NOMO-1 treated with dmso at 0.1 percent for 144 hours (cell line): Measurements from ENCODE around the gene RNF130.
A peak's percentile ranks its signal among the peaks of the same experiment; 100 is the strongest.

Experiments
- DNase-seq: peaks from one replicate; lab custom pipeline; 2025; ENCODE audit not compliant: unreplicated experiment; lab: John Stamatoyannopoulos, UW

Gene RNF130, protein sequence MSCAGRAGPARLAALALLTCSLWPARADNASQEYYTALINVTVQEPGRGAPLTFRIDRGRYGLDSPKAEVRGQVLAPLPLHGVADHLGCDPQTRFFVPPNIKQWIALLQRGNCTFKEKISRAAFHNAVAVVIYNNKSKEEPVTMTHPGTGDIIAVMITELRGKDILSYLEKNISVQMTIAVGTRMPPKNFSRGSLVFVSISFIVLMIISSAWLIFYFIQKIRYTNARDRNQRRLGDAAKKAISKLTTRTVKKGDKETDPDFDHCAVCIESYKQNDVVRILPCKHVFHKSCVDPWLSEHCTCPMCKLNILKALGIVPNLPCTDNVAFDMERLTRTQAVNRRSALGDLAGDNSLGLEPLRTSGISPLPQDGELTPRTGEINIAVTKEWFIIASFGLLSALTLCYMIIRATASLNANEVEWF

DNA sequence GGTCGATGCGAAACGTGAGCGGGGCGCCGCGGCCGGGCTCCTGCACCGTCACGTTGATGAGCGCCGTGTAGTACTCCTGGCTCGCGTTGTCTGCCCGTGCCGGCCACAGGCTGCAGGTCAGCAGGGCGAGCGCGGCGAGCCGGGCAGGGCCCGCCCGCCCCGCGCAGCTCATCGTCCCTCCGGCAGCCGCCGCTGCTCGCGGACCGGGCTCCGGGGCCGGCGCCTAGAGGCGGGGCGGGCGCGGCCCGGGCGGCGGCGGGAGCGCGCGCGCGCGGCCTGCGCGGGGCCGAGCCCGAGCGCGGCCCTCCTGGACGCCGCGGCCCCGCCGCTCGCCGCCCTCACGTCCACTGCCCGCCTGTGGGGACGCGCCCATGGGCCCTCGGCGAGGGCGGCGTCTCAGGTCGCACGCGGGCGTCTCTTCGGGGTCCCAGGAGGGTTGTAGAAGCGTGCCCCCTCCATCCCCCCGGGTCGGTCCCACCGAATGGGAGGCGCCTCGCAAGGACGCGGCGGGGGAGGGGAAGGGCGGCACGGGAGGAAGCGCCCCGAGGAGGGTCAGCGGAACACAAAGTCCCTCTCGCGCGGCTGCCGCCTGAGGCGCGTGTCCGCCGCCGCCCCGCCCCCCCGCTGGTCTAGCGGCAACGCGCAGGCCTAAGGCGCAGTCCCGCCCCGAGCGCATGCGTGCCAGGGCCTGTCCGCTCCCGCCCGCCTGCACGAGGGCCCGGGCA lies at the start of gene RNF130:
TSS of gene RNF130 (minus strand) at position 229 of the 725 bp plus-strand sequence. CDS start at position 172, 57 bp downstream.
- DNase-seq = peak; percentile 87

DNA sequence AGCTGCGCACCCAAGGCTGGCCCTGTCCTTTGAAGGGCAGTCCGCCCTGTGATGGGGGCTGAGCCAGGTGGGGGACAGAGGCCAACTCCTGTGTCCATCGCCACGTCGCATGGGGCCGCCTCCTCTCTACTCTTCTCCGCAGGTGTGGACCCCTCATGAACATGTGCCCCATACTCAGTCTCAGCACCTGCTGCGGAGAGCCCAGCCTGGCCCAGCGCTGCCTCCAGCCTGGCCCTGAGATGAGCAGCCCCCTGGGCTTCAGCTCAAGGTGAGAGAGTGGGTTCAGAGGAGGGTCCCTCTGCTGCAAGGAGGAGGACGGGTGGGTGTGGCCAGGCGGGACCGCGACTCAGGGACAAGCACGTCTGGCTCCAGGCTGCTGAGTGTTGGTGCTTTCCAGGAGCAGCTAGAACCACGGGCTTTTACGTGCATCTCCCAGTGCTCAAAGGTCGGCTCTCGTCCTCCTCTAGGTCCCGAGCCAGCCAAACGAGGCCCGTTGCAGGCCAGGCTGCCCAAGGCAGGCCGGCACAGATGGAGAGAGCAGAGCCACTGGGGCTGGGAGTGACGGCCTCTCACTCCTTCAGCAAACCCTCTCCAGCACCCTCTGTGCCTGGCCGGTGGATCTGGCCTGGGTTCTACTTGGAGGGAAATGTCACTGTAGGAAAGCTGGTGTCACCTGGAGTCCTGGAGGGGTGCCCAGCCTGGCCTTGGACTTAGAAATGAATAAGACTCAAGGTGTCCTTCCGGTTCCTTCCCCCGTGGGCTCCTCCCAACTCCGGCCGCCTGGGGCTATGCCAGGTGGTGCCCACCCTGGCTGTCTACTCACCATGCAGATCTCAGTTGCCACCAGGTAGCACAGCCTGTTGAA lies 48.9 kb upstream of the RNF130 start:
- DNase-seq = no peak

DNA sequence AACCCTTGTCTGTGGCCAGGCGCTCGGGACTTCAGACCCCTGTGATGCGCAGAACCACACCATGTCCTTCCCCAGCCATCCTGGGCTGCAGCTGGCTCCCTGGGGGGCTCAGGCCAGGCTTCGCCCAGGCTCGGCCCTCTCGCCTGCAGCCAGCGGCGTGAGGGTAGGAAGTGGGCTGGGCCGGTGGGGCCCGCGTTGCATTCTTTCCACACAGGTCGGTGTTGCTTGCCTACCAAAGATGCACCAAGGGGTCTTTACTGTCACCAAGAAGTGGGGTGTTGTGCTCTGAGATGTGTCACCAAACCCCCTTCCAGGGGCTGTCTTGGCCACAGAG lies 48.3 kb upstream of the RNF130 start:
- DNase-seq = no peak

DNA sequence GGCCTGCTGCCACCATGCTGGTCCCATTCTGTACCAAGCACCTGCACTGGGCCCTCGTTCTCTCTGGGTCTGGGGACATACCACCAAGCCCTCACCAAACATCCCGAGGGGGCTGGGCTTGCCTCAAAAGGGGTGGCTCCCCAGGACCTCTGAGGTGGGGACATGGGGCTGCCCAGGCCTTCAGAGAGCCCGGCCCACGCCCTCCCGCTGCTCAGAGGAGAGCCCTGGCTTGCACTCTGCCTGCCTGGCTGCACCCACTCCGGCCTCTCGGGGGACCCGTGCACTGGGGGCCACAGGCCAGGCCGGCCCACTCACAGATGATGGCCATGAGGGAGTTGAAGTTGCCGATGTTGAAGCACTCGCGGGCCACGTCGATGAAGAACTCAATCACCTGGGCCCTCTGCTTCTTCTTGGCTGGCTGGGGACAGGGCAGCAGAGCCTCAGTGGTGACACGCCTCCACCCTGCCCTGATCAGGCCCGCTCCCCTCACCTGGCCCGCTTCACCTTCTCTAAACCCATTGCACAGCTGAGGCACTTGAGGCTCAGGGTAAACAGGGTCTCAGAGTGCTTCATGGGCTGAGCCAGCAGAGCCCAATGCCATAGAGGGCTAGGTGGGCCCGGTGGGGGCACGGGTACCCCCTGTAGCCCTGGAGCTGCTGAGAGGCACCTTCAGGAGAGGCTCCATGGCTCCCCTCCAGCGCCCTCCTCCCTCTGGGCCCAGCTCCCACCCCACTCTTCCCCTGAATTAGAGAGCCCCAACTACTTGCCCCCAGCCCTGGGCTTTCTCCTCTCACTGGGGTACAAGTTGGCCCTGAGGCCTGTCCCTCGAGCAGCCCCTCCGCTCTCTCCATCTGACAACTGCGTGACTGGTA lies 47.7 kb upstream of the RNF130 start:
- DNase-seq = no peak

DNA sequence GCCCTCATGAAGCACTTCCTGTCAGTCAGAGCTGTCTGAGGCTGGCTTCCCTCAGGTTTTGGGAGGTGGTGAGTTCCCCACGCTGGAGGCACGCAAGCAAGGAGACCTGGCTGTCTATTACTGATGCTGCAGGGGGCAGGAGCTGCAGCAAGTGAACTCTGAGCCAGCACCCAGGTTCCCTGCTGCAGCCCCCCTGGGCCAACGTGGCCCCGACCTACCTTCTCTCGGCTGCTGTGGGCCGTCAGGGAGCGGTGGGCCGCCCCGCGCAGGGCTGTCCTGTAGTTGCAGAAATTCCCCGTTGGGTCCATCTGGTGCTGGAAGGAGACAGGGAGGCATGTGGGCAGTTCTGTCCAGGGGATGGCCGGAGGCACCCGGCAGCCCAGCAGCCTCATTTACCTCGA lies 46.8 kb upstream of the RNF130 start:
- no peak for DNase-seq

DNA sequence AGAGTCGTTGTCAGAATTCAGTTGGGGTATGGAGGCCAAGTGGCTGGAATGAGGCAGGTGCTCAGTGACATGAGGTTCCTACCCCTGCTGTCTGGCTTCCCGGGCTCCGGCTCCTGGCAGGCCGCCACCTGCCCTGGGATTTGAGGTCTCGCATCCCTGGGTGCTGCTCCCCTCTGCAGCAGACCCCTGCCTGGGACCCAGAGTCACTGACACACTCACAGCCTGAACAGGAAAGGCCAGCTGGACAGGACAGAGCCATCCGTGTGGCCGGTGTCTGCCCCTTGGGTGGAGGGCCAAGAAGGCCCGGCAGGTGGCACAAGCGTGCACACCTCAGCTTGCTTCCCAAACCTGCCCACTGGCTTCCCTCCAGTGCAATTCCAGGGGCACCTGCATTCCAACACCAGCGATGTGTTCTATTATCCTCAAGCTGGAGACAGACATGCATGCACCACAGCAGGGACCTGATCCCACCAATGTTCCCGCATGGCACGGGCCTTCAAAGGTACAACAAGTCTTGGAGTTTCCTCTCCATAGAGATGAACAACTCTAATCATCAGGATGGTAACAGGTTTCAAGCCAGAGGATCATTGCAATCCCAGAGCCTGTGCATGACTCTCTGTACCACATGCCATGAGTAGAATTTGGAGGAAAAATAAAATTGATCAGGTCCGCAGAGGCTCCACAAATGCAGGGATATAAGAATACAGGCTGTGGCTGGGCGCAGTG lies 45.6 kb upstream of the RNF130 start:
- no peak for DNase-seq

DNA sequence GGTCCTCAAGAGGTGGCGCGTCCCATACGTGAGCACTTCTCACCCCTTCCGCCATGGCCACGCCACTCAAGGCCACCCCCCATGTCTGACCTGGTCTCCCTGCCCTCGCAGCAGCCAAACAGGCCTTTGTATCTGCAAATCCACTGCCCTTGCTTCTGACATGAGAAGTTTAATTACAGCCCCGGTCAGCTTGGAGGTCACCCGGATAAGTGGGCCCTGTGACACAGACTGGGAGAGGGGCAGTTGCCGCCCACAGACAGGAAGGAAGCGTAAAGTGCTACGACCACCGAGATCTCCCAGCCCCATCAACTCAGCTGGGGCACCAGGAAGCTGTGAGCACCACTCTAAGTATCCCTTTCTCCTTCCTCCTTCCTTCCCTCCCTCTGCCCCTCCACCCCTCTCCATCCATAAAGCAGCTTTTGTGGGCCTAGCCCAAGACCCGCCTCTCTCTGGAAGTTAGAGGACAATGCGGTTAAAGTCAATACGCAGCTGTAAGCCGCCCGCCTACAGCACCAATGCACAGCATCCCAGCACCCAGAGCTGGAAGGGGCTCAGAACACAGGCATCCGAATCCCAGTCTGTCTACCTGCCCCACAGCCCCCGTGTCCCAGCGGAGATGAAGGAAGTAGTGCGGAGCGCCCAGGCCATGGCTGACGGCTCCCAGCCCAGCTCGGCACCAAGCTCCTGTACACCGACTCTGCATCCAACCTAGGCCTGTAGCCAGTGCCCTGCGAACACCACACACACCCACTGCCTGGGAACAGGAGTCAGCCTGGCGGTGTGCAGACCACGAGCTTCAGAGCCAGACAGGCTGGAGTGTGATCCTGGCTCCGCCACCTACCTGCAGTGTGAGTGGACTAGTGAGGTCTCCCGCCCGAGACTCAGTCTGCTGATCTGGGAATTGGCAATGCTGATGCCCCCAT lies 44.8 kb upstream of the RNF130 start:
- no peak for DNase-seq

DNA sequence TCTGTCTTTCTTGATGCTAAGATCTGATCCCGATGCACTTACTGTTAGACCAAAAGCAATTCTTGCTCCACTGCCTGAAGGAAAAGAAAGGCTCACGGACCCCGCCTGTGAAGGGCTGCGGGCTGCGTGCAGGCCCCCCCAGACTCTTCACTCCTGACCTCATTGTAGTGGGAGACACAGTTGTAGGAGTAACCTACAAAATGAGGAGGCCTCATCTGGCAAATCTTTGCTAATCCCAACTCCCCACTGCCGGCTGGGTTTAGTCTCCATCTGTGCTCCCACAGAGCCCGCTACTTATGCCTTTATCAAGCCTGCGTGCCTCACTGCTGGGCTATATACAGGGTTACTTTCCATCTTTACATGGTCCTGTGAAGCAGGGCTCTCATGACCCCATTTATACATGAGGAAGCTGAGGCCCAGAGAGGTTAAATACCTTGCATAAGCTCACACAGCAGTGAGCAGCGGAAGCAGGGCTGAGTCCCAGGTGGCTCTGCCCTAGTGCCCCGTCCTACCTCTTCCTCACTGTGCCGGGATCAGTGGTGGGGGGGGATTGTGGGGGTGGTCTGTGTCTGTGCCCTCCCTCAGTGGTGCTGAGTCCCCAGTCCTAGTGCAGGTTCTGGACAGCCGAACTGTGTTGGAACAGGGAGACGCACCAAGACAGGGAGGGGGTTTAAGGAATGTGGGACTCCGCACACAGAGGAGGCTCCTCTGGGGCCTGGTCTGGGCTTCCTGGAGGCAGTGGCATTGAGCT lies 43.9 kb upstream of the RNF130 start:
- no peak for DNase-seq

DNA sequence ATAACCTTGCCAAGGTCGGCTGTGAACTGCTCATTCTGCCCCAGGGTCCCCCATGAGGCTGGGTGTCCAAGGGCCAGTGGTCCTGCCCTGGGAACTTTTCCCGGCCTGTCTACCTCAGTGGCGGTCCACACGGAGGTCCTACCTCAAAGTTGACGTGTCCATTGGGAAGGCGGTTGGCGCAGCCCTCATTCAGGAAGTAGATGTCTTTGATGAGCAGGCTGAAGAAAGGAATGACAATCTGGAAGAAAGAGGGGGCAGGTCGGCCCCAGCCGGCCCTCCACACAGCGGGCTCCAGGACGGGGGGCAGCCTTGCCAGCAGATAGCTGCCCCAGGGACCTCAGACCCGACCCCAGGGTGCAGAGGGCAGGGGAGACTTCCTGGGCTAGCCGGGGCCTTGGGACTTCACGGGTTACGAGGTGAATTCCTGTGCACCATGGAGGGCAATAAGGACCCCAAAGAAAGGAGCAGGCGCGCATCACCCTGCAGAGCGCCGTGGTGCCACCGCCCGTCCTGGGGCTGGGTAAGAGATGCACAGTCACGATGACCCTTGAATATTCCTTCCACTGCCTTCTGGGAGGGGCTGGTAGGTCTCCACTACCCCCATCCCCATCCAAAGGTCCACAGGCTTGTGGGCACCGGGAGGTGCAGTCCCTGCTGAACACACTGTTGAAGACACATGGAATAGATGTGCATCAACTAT lies 42.9 kb upstream of the RNF130 start:
- DNase-seq = no peak

DNA sequence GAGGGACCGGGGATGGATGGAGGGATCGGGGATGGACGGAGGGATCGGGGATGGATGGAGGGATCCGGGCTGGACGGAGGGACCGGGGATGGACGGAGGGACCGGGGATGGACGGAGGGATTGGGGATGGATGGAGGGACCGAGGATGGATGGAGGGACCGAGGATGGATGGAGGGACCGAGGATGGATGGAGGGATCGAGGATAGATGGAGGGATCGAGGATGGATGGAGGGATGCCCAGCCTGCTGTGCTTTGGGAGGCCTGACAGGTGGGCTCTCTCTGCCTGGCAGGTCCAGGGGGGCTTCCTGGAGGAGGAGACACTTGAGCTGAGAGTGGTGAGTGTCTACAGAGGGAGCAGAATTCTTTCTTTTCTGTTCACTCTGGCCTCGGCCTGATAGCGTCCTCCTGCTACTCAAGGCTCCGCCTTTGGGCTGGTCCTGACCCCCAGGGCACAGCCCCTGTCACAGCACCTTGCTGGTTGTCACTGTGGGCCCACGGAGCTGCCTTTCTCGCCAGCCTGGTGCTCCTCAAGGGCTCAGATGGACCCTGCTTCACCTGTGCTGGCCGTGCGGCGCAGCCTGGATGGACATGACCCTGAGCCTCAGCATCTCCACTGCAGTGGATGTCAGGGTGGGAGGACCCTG lies 42.2 kb upstream of the RNF130 start:
- DNase-seq = no peak

DNA sequence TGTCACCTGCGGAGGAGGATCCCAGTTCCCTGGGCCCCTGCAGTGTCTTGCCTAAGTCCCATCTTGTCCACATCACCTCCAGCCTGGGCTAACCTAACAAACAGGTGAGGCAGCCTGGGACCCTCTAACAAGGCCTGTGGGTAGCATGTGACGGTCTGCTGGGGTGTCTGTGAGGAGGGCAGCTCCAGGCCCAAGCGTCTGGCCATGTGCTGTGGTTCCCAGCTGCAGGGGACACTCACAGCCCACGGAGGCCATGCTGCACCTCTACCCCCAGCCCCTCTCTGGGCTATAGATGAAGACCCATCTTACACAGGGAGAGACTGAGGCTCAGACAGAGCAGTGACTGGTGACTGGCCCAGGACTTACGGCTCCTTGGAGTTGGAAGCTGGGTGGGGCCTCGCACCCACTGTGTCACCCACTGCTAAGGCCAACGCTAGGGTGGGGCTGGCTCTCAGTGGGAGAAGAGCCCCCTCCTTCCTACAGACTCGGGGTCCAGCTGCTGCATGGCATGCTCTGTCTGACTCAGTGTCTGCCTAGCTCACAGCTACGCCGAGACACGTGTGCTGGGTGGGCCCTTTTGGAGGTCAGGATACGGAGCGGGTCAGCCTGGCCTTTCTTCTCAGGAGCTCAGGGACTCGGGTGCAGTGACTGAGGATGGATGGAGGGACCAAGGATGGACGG lies 40.8 kb upstream of the RNF130 start:
- DNase-seq = no peak

DNA sequence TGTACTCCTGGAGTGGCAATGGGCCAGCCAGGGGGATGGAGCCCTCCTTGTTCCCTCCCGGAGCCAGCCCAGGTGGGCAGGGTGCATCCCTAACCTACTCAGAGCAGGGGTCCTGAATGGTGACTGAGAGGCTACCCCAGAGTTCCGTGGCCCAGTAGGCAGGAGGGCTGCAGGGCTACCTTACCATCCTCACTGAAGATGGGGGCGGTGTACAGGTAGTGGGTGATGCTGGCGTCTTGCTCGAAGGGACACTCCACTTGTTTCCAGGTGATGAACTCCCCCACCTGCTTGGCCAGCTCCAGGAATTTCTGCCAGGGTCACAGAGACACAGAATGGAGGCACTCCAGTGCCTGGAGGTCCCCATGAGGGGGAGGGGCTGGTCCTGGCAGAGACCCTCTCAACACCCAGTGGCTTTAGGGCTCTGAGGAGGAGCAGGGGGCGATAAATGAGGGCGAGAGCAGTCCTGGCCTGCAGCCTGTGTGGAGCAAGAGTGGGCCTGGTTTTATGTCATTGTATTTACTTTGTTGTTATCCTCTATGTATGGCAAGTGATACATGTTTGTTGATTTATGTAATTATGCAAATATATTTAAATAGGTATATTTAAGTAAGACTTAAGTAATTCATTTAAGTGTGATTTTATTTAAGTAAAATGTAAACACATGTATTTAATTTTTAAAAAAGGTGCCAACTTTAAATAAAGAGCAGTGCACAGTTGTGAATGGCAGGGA lies 39.9 kb upstream of the RNF130 start:
- no peak for DNase-seq

DNA sequence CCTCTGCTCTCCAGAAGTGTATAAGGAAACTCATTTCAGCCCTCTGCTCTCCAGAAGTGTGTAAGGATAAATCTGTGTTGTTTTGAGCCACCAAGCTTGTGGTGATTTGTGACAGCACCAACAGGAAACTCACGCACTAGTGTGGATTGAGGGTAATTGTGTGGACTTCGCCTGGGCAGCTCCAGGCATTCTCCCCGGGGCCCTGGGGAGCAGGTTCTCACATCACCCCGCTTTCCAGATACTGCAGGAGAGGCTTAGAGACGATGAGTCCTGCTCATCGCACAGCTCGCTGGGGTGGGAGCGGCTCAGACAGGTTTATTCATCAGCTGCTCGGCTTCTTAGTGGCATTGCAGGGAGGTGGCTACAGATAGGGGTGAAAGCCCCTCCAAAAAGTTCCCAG lies 38.4 kb upstream of the RNF130 start:
- DNase-seq = no peak

DNA sequence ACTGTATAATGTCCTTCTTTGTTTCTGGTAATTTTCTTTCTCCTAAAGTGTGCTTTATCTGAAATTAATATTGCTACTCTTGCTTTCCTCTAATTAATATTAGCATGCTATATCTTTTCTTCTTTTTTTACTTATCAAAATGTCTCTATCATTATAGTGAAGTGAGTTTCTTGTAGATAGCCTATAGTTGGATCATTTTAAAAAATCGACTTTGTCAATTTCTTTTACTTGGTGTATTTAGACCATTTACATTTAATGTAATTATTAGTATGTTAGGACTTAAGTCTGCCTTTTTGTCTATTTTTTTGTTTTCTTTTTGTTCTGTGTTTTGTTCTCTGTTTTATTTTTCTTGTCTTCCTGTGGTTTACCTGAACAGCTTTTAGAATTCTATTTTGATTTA lies 35.4 kb upstream of the RNF130 start:
- DNase-seq = no peak

DNA sequence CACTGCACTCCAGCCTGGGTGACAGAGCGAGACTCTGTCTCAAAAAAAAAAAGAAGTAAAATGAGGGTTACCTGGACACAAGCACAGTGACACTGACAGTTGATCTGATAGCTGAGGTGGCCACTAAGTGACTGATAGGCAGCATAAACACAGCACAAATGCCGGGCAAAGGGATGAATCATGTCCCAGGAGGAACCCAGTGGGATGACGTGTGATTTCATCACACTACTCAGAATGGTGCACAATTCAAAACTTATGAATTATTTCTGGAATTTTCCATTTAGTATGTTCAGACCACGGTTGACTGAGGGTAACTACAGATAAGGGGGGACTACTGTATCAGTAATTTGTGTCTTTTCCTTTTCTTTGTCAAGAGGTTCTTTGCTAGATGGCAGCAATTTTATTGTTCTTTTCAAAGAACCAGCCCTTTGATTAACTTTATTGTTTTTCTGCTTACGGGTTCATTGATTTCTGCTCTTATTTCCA lies 34.3 kb upstream of the RNF130 start:
- DNase-seq = no peak

DNA sequence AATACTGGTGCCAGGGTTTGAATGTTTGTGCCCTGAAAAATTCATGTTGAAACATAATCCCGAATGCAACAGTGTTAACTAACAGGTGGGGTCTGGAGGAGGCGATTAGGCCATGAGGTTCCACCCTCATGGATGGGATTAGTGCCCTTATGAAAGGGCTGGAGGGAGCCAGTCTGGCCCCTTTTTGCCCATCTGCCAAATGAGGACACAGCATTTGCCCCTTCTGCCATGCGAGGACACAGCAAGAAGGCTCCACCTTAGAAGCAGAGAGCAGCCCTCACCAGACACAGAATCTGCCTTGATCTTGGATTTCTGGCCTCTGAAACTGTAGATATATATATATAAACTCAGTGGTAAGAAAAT lies 32.6 kb upstream of the RNF130 start:
- no peak for DNase-seq
